Measurements from ENCODE around the gene TTC38.

The TTC38 gene

GRCh38 chr22:46340676-46341075 lies 72.9 kb downstream of the TTC38 start:
- Histone ChIP-seq H3K9me3 (ENCODE audit: severe bottlenecking) (no peaks in the 10 kb centered on the region), H3K27ac (no peak overlapping the region), H3K4me3 (ENCODE audit: low read depth, low read length) (no peak overlapping the region), H3K27me3 (ENCODE audit: insufficient read depth, low read depth, severe bottlenecking) (no peaks in the 10 kb centered on the region), H3K36me3 (peaks cover 76% of the 10 kb centered on the region)
- DNase-seq, result no peak
- no peak for TF ChIP-seq CTCF (IDR thresholded peaks at IDR 0.05; ENCODE audit: low read depth, low read length)
